ENCODE data around the gene DHX32.

The DHX32 gene

DNA sequence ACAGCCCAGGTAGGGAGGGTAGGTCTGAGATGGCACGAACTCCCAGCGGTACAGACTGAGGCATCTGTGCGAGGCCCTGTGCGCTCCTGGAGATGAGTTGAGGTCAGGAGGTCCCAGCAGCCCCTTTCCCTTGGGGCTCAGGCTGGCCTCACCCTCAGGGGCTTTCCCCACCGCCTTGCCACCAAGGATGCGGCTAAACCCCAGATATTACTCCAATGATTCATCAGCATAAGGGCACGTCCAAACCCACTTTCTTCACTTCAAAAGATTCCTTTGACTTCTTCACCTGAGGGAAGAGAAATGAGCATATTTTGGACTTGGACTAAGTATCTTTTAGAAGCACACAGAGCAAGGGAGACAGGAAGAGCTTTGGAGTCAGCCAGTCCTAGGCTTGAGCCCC is 78.4 kb downstream of the DHX32 start:
- no peak for DNase-seq (ENCODE audit: low read depth in 2 of 2)

DNA sequence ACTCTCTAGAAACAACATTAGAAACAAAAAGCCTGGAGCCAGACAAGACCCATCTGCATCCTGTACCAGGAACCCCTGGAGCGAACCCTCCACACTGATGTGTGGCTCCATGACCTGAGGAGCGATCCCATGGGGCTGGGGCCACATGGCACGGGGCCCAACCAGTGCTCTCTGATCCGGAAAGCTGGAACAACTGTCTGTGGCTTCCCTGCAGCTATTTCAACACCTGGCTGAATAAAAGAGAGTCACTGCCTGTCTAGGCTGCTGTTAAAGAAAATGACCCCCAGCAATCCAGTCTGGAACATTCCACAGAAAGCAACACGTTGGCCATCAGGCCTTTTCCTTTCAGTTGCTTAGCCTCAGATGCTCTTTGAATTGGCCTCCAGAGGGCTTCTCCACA is 79.0 kb downstream of the DHX32 start:
- DNase-seq (ENCODE audit: low read depth in 2 of 2) = no peak

DNA sequence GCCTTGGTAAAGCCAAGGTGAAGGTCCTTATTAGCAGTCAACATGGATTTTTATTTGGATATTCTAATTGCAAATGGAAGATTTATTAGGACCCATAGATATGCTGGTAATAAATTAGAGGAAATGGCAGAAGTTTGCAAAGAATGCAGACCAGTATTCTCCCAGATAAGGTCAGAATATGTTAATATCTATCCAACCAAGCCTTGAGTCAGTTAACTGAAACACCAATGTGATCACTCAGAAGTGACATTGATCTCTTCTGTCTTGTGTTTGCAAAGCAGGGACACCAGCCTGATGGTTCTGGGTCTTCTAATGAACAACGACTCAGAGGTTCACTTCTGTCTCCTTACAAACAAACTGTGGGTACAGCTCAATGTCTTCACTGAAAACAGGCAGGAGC is 79.5 kb downstream of the DHX32 start:
- no peak for DNase-seq (ENCODE audit: low read depth in 2 of 2)

DNA sequence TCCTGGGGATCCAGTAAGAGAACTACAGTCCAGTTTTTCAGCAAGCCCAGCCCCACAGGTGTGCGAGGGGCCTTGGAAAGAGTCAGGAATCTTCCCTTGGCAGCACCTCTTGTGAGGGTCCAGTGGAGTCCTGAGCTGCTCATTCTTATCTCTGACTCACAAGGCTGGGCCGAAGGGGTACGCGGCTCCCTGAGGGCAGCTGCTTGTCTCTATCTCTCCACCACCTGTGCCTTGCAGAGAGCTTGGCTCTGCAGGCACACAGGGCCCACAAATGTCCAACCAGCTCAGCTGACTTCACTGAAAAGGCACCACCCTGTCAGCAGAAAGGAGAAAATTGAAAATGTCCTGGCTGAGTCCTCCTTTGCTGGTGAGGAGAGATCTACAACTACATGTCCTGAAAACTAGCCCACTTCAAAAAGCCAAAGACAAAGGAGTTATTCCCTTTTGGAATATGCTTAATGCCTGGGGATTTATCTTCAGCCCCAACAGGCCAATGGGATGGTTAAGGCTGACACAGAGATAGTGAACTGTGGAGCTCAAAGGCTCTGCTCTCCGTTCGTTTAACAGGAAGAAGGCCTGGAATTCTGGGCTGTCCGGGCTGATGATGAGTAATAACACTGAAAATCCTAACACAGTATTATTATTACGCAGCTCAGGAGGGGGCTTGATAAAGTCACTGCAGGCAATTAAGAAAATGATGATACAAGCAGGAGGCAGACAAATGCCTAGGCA is 81.5 kb downstream of the DHX32 start:
- no peak for DNase-seq (ENCODE audit: low read depth in 2 of 2)

DNA sequence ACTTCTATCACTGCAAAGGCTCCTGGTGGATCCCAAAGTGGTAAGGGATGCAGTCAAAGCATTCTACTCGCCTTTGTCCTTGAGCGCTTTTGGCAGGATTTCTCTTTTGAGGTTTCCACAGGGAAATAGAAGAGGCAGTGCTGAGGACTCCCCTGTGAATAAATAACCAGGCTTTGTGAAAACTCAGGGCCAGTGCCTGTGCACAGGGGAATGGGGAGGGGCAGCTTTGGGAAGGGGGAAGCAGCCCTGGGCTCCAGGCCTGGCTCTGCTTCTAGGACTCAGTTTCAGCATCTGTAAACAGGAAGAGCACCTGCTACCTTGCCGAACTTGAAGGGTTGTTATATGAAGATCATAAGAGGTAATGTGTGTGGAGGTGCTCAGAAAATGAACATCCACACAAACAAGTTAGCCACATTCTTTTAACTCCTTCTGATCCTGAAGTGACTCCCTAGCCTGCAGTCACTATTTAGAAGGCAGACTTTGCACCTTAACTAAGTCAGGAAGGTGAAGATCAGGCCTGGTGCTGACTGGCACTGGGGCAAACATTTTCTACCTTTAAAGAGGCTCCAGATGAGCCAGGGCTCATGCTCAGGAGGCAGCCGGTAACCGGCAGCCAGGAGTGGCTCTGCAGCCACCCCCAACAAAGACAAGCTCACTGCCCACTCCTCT is 83.0 kb downstream of the DHX32 start:
- no peak for DNase-seq (ENCODE audit: low read depth in 2 of 2)

DNA sequence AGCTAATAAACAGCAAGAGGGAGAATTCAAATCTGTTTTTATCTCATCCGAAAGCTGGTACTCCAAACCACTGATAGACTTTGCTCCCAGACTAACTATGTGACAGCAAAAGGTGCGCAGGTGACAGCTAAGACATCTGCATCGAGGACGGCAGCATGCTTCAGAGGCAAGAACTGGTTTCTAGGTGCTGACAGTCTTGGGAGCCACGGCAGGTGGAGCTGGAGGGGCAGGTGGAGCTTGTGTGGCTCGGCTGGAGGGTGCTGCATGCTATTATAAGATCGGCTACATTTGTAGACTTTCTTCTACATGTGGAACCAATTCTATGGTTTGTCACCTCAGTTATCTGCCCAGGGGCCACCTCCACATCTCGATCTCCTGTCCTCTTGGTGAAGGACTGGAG is 83.7 kb downstream of the DHX32 start:
- DNase-seq (ENCODE audit: low read depth in 2 of 2) = no peak

DNA sequence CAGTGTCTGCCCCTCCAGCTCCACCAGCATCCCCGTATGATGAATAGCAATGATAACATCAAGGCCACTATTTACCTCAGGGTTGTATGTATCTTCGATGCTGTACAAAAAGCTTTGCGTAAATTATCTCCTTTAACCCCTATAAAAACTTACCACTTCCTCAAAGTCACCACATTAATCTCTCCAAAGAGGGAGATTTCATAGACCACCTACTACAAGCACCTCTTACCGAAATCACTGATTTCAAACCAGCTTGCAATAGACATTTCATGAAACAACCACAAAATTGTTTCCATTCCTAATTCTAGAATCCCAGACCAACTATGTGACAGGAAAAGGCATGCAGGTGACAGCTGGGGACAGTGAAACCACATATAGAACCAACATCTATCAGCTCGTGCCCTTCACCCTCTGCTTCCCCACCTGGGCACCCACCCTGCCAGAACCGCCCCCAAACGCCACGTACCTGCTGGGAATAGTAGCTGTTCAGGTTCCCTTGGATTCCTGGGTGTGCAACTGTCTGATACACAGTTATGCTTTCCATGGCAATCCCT is 85.4 kb downstream of the DHX32 start:
- DNase-seq (ENCODE audit: low read depth in 2 of 2) = no peak

DNA sequence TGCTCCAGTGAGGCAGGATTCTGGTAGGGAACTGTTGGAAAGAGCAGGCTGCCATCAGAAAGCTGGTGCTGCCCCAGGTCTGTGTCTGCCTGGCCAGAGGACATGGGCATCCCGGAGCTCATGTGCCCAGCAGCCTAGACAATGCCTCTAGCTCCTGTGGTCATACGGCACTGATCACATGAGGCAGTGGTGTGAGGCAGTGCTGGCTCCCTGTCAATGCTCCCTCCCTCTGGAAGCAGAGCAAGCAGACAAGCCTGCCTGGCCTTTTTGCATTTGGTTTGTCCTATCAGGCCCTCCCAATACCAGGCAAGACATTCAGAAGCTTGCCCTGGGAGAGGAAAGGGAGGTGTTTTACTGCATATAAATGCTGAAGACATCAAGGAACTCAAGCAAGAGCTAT is 86.0 kb downstream of the DHX32 start:
- no peak for DNase-seq (ENCODE audit: low read depth in 2 of 2)

DNA sequence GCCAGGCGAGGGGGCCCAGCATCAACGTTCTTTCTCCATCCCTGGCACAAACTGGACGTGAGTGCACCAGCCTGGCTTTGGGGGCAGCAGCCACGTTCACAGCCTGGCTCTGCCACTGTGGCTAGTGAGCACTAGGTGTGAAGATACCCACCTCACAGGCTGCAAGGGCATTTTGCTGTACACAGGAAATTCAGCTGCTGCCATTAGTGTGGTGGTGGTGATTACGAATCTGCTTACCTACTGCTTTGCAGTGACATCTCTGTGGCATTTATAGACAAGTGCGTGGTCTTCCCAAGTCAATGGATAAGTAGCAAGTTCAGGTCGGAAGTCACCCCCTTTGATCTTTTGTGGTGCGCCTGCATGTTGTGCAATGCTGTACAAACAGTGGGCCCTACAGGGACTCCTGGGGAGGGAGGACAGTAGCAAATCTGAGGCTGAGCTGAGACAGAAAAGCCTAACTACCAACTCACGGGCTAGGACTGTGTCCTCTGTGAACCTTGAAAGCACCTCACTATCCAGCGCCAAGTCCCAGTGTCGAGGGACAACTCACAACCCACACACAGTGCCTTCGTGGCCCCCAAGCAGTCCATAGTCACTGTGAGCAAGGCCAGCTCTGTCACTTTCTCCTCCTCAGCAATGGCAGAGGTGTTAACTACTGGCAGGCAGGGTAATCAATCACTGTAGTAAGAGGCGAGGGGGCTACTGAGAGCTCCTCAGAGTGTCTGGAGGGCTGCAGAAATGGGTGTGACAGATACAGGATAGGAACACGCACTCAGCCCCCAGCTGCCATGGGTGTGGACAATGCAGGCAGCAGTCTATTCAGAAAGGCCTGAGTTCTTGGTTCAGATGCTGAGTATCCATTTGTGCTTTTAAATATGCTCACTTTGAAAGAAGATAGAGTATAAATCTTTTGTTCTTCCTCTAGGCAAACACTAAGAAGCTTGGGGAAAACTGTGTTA is 88.5 kb downstream of the DHX32 start:
- no peak for DNase-seq (ENCODE audit: low read depth in 2 of 2)

DNA sequence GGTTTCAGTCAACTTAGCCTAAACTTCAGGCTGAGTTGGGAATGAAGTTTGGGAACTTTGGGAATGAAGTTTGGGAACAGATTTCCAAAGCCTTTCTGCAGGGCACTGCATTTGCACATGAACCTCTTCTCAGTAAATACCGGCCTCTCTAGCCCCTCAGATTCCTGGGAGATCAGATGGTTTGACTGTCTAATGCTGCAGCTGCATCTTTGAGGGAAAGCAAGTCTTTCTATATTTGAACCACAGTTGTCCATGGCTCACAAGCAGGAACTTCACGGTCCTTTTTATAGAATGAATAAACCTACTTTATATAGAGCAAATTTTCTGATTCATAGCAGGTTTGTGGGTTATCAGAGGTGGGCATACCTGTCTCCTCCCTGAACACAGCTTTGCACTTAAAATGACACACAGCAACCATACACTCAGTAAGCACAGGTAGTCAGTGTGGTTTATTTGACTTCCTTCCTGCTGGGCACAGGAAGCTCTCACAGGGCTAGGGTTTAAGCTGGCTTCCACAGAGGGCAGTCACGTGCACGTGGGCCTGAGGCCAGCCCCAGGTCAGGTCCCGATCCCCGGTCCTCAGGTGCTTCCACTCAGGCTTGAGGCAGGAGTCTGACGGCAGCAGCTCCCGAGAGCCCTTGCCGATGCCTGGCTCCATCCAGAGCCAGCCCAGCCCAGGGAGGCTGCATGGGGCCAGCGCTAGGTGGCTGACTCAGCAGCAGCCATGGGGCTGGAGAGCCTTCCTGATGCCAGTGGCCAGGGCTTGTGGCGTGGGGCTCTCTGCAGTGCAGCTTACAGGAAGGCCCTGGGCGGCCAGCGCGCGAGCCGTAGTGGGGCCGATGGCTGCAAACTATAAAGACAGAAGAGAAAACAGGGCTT is 92.7 kb downstream of the DHX32 start:
- DNase-seq (ENCODE audit: low read depth in 2 of 2) = no peak

All from stimulated activated CD8-positive, alpha-beta memory T cell treated with anti-CD3 and anti-CD28 coated beads, Interleukin-7, amount 100 ng/mL, for 4 hours (primary cell).